HepG2 (cell line): ENCODE results near the gene ATP9A. TPM values are rescaled to one million over a fixed set of nuclear protein-coding genes. Genes with fewer than 3 reads are reported as not detected.

ENCODE experiments used
- CAMTA2 ChIP-seq: sonication (generic); formaldehyde crosslinking; IDR thresholded peaks from 2 replicates; pipeline ENCODE4 v1.4.0; 2020; ENCODE audit warnings: mild to moderate bottlenecking, missing genetic modification reagents, borderline replicate concordance
- CEBPZ ChIP-seq: IDR thresholded peaks from 2 replicates; pipeline ENCODE4 v1.6.1; 2012; ENCODE audit warnings: low read length, improper control_type of control experiment
- FOXP4 ChIP-seq: sonication (generic); formaldehyde crosslinking; IDR thresholded peaks from 2 replicates; pipeline ENCODE4 v1.4.0; 2020; ENCODE audit warnings: missing genetic modification reagents
- ISL2 ChIP-seq: sonication (generic); formaldehyde crosslinking; IDR thresholded peaks from 2 replicates; pipeline ENCODE4 v1.5.0; 2020; ENCODE audit warnings: missing genetic modification reagents
- KDM1A ChIP-seq: IDR thresholded peaks from 2 replicates; pipeline ENCODE4 v1.6.1; 2016; ENCODE audit warnings: missing compliant biosample characterization
- MTERF4 ChIP-seq: sonication (generic); formaldehyde crosslinking; IDR thresholded peaks from 2 replicates; pipeline ENCODE4 v1.8.0; 2023; ENCODE audit warnings: mild to moderate bottlenecking, missing genetic modification reagents
- POGZ ChIP-seq: sonication (generic); formaldehyde crosslinking; IDR thresholded peaks from 2 replicates; pipeline ENCODE4 v1.4.0; 2020; ENCODE audit warnings: mild to moderate bottlenecking, missing genetic modification reagents
- PRDM15 ChIP-seq: sonication (generic); formaldehyde crosslinking; IDR thresholded peaks from 2 replicates; pipeline ENCODE4 v1.4.0; 2020; ENCODE audit warnings: missing genetic modification reagents
- ZFP90 ChIP-seq: sonication (generic); formaldehyde crosslinking; IDR thresholded peaks from 2 replicates; pipeline ENCODE4 v1.8.0; 2022; ENCODE audit warnings: missing genetic modification reagents, mild to moderate bottlenecking, inconsistent platforms, borderline replicate concordance
- ZIK1 ChIP-seq: sonication (generic); formaldehyde crosslinking; IDR thresholded peaks from 2 replicates; pipeline ENCODE4 v1.5.0; 2020; ENCODE audit warnings: mild to moderate bottlenecking, low read depth, missing genetic modification reagents, borderline replicate concordance
- ZNF17 ChIP-seq: sonication (generic); formaldehyde crosslinking; IDR thresholded peaks from 2 replicates; pipeline ENCODE4 v1.5.0; 2020; ENCODE audit warnings: mild to moderate bottlenecking, missing genetic modification reagents
- ZNF30 ChIP-seq: sonication (generic); formaldehyde crosslinking; IDR thresholded peaks from 2 replicates; pipeline ENCODE4 v1.5.0; 2020; ENCODE audit warnings: mild to moderate bottlenecking, missing genetic modification reagents
- ZNF329 ChIP-seq: sonication (generic); formaldehyde crosslinking; IDR thresholded peaks from 2 replicates; pipeline ENCODE4 v1.9.0; 2021; ENCODE audit warnings: low read depth, mild to moderate bottlenecking, missing genetic modification reagents
- ZNF451 ChIP-seq: sonication (generic); formaldehyde crosslinking; IDR thresholded peaks from 2 replicates; pipeline ENCODE4 v1.5.0; 2020; ENCODE audit warnings: mild to moderate bottlenecking, missing genetic modification reagents
- ZNF619 ChIP-seq: sonication (generic); formaldehyde crosslinking; IDR thresholded peaks from 2 replicates; pipeline ENCODE4 v1.4.0; 2020; ENCODE audit warnings: mild to moderate bottlenecking, missing genetic modification reagents
- ZNF644 ChIP-seq: IDR thresholded peaks from 2 replicates; pipeline ENCODE4 v1.6.1; 2016; ENCODE audit warnings: low read depth
- ZNF768 ChIP-seq: sonication (generic); formaldehyde crosslinking; IDR thresholded peaks from 2 replicates; pipeline ENCODE4 v1.4.0; 2020; ENCODE audit warnings: missing genetic modification reagents
- ZNF879 ChIP-seq: sonication (generic); formaldehyde crosslinking; IDR thresholded peaks from 2 replicates; pipeline ENCODE4 v1.8.1; 2023; ENCODE audit warnings: missing genetic modification reagents
- polyA plus RNA-seq, 8 experiments: library from polyadenylated mRNA; depleted of rRNA in 3 of 8; stranded (reverse) in 7 of 8; unstranded in 1 of 8; fragments of >200 nt; fragmentation: Illumina TruSeq in 4 of 8; extraction: Trizol in 4 of 8; gene quantifications; 2 replicates each; pipeline versions ENCODE4 v1.2.1 to v1.2.3, GENCODE V29; 2011 to 2016; ENCODE audit warnings: low read depth in 4 of 8, missing spikeins in 1 of 8, mixed read lengths in 1 of 8; ENCODE audit not compliant: insufficient read depth in 1 of 8
- total RNA-seq, 5 experiments: library from RNA; depleted of rRNA; stranded (reverse); fragments of >200 nt; fragmentation: Illumina TruSeq; extraction: Trizol; gene quantifications; 2 replicates each; pipeline ENCODE4 v1.2.3, GENCODE V29; 2016; ENCODE audit warnings: low read depth in 1 of 5

The ATP9A gene
- total and polyA plus RNA-seq, 2 of the 13 experiments (the other 11 are each of a cell fraction or from before 2014, with no cell fraction given) = 11.8 to 18.5 TPM

- TF ChIP-seq ZNF768 = no peak
- no peak for TF ChIP-seq ZFP90
- no peak; the same call in 1 of the 2 replicates for TF ChIP-seq ZNF619 (CRISPR knock-in tag)
- TF ChIP-seq MTERF4 (CRISPR knock-in tag) = no peak; the same call in 1 of the 2 replicates
- TF ChIP-seq ZIK1 (CRISPR knock-in tag) = no peak
- no peak for TF ChIP-seq ZNF30 (CRISPR knock-in tag)
- no peak for TF ChIP-seq FOXP4 (CRISPR knock-in tag)
- TF ChIP-seq ZNF451 = 0 out of 2 replicates have a peak, but pooled peaks have one; percentile 57
- peak; percentile 49; the same call in 1 of the 2 replicates for TF ChIP-seq ZNF644 (CRISPR knock-in tag)
- TF ChIP-seq ISL2 = no peak; the same call in 1 of the 2 replicates
- no peak for TF ChIP-seq CAMTA2 (CRISPR knock-in tag)
- TF ChIP-seq PRDM15 (CRISPR knock-in tag) = no peak
- TF ChIP-seq KDM1A (CRISPR knock-in tag) = no peak
- no peak for TF ChIP-seq ZNF879 (CRISPR knock-in tag)
- TF ChIP-seq ZNF329 (CRISPR knock-in tag) = no peak
- no peak for TF ChIP-seq CEBPZ
- no peak for TF ChIP-seq POGZ (CRISPR knock-in tag)
- TF ChIP-seq ZNF17 (CRISPR knock-in tag) = no peak
Observed at GRCh38 chr20:51815383-51816076, 47.3 kb upstream of the ATP9A start (continued).
